Measurements from ENCODE around the gene MAN2B2.

DNA sequence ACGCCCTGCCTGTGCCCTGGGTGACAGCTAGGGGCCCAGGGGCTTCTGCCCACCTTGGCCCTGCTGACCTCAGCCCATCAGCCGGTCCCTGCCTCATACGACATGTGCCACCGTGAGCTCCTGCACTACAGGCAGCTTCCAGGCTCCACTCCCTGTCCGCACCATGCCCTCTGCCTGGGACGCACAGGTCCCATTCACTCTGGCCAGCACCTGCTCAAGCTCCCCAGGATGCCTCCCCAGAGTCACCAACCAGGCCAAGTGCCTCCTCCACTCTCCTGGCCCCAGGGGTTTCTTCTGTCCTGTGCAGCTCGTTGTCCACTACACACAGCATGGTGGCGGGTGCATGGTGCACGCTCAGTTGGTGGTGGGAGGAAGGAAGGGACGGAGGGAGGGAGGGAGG lies 45.3 kb downstream of the MAN2B2 start:
- TF ChIP-seq ZFP3 (CRISPR knock-in tag; IDR thresholded peaks at IDR 0.05) (no peak), CSDC2 (CRISPR knock-in tag; IDR thresholded peaks at IDR 0.05) (no peak), RARB (CRISPR knock-in tag; IDR thresholded peaks at IDR 0.05) (no peak), ZNF8 (CRISPR knock-in tag; IDR thresholded peaks at IDR 0.05) (no peak), ZFP30 (CRISPR knock-in tag; IDR thresholded peaks at IDR 0.05) (no peak), TCF4 (CRISPR knock-in tag; IDR thresholded peaks at IDR 0.05; ENCODE audit: borderline replicate concordance) (no peak), OSR1 (CRISPR knock-in tag; IDR thresholded peaks at IDR 0.05) (no peak), ESRRG (CRISPR knock-in tag; IDR thresholded peaks at IDR 0.05) (no peak)
- TF ChIP-seq, protein P1, sequence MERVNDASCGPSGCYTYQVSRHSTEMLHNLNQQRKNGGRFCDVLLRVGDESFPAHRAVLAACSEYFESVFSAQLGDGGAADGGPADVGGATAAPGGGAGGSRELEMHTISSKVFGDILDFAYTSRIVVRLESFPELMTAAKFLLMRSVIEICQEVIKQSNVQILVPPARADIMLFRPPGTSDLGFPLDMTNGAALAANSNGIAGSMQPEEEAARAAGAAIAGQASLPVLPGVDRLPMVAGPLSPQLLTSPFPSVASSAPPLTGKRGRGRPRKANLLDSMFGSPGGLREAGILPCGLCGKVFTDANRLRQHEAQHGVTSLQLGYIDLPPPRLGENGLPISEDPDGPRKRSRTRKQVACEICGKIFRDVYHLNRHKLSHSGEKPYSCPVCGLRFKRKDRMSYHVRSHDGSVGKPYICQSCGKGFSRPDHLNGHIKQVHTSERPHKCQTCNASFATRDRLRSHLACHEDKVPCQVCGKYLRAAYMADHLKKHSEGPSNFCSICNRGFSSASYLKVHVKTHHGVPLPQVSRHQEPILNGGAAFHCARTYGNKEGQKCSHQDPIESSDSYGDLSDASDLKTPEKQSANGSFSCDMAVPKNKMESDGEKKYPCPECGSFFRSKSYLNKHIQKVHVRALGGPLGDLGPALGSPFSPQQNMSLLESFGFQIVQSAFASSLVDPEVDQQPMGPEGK (CRISPR knock-in tag; IDR thresholded peaks at IDR 0.05; ENCODE audit: borderline replicate concordance), result no peak
- TF ChIP-seq, protein P2, sequence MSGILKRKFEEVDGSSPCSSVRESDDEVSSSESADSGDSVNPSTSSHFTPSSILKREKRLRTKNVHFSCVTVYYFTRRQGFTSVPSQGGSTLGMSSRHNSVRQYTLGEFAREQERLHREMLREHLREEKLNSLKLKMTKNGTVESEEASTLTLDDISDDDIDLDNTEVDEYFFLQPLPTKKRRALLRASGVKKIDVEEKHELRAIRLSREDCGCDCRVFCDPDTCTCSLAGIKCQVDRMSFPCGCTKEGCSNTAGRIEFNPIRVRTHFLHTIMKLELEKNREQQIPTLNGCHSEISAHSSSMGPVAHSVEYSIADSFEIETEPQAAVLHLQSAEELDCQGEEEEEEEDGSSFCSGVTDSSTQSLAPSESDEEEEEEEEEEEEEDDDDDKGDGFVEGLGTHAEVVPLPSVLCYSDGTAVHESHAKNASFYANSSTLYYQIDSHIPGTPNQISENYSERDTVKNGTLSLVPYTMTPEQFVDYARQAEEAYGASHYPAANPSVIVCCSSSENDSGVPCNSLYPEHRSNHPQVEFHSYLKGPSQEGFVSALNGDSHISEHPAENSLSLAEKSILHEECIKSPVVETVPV (CRISPR knock-in tag; IDR thresholded peaks at IDR 0.05), result no peak
- TF ChIP-seq, protein P3, sequence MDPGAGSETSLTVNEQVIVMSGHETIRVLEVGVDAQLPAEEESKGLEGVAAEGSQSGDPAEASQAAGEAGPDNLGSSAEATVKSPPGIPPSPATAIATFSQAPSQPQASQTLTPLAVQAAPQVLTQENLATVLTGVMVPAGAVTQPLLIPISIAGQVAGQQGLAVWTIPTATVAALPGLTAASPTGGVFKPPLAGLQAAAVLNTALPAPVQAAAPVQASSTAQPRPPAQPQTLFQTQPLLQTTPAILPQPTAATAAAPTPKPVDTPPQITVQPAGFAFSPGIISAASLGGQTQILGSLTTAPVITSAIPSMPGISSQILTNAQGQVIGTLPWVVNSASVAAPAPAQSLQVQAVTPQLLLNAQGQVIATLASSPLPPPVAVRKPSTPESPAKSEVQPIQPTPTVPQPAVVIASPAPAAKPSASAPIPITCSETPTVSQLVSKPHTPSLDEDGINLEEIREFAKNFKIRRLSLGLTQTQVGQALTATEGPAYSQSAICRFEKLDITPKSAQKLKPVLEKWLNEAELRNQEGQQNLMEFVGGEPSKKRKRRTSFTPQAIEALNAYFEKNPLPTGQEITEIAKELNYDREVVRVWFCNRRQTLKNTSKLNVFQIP (CRISPR knock-in tag; IDR thresholded peaks at IDR 0.05; ENCODE audit: borderline replicate concordance, low read depth), result no peak
- TF ChIP-seq, protein P4, sequence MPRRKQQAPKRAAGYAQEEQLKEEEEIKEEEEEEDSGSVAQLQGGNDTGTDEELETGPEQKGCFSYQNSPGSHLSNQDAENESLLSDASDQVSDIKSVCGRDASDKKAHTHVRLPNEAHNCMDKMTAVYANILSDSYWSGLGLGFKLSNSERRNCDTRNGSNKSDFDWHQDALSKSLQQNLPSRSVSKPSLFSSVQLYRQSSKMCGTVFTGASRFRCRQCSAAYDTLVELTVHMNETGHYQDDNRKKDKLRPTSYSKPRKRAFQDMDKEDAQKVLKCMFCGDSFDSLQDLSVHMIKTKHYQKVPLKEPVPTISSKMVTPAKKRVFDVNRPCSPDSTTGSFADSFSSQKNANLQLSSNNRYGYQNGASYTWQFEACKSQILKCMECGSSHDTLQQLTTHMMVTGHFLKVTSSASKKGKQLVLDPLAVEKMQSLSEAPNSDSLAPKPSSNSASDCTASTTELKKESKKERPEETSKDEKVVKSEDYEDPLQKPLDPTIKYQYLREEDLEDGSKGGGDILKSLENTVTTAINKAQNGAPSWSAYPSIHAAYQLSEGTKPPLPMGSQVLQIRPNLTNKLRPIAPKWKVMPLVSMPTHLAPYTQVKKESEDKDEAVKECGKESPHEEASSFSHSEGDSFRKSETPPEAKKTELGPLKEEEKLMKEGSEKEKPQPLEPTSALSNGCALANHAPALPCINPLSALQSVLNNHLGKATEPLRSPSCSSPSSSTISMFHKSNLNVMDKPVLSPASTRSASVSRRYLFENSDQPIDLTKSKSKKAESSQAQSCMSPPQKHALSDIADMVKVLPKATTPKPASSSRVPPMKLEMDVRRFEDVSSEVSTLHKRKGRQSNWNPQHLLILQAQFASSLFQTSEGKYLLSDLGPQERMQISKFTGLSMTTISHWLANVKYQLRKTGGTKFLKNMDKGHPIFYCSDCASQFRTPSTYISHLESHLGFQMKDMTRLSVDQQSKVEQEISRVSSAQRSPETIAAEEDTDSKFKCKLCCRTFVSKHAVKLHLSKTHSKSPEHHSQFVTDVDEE (CRISPR knock-in tag; IDR thresholded peaks at IDR 0.05), result no peak

Measured in SK-N-SH treated with all-trans-retinoic acid at 6 μM for 48 hours (cell line).